GM19438 (cell line): ENCODE results near the gene FEN1.

Source experiments
- ATAC-seq: cut with Tn5 transposase; IDR thresholded peaks from one replicate; pipeline ENCODE4 v1.9.1; 2021; ENCODE audit warnings: low read depth; ENCODE audit not compliant: unreplicated experiment

The FEN1 gene

GRCh38 chr11:61756452-61757212, 36.1 kb upstream of the FEN1 start:
- ATAC-seq: no peak

GRCh38 chr11:61757213-61757862, 35.4 kb upstream of the FEN1 start:
- ATAC-seq: no peak

GRCh38 chr11:61760946-61761345, 31.8 kb upstream of the FEN1 start:
- ATAC-seq: no peak

DNA sequence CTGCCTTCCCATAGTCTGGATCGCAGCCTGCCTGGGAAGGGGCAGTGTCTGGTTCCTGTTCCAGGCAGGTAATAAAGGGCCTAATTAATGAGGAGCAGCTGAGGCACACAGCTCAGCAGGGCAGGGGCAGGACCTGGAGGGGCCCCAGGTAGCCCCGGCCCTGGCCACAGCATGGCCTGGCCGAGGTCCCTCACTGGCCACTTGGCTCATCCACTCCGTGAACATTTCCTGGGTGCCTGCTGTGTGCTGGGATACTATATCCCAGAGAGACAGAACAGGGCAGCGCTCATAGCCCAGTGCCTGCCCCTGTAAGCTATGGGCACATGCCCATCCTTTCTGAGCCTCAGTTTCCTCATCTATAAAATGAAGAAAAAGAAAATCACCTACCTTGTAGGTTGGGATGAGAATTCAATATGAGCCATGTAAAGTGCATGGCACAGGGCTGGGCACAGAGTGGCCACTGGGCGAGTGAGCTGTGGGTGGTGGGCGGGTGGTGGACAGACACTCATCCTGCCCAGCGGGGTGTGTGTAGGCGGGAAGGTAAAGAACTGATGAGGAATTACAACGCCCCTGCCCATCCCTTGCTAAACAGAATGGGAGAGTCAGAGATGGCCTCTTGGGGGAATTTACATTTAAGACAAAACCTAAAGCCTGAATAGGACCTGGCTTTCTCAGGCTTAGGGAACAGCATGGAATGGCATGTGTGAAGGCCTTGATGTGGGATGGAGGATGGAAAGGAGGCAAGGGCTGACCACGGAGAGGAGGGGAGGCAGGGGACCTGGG, 31.1 kb upstream of the FEN1 start:
- no peak for ATAC-seq

DNA sequence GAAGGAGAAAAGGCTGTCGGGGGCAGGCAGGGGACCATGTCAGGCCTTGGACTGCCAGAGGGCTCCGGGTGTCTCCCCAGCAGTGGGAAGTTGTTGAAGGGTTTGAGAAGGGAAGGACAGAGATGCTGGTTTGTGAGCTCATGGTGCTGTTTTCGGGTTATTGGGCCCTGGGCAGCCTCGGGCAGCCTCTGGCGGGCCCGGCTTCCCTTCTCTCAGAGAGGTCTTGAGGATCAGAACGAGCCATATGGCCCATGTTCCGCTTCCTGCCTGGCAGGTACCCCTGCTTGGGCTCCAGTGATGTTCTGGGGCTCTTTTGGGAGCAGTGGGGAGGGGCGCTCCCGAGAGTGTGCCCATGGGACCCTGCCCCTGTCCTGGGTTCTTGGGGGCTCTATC, 30.5 kb upstream of the FEN1 start:
- no peak for ATAC-seq

DNA sequence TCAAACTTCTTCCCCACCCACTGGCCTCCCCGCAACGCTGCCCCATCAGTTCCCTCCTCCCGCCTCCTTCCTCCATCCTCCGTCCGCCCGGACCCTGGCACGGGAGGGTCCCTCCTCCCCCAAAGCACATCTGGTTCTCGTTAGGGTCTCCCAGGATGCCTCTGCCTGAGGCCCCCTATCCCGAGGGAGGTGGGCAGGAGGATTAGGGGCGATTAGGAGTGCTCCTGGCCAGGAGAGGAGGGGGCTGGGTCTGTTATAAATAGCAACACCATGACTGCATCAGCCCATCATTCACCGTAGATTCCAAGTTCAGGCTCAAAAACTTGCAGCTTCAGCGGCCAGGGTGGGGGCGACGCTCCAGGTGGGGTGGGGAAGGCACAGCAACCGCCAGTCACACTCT, 29.9 kb upstream of the FEN1 start:
- no peak for ATAC-seq

DNA sequence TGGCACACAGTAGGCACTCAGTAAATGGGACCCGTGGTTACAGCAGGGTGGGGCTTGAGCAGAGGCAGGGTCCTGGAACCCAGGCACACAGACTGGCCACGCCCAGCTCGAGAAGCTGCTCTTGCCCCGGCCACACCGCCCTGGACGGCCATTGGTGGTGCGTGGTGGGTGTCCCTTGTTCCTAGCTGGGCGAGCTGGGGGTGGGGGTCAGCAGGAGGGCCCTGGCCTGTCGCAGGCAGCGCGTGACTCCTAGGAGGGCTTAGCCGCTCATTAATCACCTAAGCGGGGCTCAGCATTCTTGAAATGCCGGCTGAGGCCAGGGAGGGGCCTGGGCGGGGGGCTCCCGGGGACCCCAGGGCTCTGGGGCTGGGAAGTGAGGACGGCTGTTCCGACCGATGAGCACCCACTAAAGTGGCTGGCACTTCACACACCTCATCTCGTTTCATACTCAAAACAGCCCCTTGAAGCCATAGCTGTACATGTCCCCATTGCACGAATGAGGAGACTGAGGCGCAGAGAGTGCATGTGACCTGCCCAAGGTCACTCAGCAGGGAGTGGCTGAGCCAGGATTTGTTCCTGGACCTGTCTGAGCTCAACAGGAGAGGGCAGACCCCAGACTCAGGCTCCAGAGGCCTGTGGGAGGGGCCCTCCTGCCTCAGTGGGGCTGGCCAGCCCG, 28.6 kb upstream of the FEN1 start:
- ATAC-seq: no peak

- ATAC-seq: no peak
Measured at GRCh38 chr11:61764606-61765260, 28.0 kb upstream of the FEN1 start.

- ATAC-seq: no peak
Measured at GRCh38 chr11:61765550-61766253, 27.0 kb upstream of the FEN1 start.

DNA sequence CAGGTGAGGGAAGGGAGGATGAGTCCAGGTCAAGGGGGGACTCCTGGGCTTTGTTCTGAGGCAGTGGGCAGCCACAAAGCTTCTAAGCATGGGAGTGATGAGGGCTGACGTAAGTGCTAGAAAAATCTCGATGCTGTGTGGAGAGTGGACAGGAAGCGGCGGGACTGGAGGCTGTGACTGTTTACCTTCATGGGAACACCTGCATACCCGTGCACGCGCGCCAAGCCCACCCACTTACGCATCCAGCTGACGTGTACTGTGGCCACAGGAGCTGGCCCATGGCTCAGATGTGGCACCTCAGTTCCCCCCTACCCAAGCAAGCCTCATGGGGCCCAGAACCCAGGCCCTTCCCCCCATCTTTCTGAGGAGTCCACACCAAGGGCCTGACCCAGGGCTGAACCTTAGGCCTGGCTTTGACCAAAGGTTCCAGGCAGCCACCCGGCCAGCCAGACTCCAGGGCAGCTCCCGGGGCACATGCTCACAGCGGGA, 26.3 kb upstream of the FEN1 start:
- no peak for ATAC-seq

DNA sequence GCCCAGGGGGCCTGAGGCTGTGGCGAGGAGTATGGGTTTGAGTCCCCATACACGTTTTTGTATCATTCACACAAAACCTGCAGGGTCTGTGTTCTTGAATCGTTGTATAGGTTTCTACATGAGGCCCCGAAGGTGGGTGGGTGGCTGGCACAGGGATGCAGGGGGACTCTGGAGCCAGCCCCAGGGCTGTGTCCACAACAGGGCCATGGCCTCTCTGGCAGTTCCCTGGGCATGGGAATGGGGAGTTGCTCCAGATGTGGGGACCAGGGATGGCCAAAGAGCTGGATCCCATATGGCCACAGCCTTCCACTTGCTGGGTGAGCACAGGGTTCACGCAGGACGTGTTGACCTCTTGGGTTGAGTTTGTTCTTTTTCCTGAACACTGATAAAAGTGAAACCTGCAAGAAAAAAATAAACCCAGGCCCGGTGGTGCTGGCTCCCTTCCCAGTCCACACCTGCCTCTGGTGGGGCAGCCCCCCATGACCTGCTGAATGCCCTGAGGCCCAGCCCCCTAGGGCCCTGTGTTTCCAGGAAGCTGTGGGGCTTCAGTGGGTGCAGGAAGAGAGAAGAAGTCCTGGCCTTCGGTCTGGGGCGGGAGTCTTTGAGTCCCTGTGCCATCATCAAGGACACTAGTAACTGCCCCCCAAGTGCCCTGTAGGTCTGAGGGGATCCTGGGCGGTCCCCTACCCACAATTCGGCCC, 24.2 kb upstream of the FEN1 start:
- no peak for ATAC-seq

GRCh38 chr11:61769169-61769920, 23.4 kb upstream of the FEN1 start:
- no peak for ATAC-seq

- no peak for ATAC-seq
Measured at GRCh38 chr11:61769946-61770683, 22.6 kb upstream of the FEN1 start.

DNA sequence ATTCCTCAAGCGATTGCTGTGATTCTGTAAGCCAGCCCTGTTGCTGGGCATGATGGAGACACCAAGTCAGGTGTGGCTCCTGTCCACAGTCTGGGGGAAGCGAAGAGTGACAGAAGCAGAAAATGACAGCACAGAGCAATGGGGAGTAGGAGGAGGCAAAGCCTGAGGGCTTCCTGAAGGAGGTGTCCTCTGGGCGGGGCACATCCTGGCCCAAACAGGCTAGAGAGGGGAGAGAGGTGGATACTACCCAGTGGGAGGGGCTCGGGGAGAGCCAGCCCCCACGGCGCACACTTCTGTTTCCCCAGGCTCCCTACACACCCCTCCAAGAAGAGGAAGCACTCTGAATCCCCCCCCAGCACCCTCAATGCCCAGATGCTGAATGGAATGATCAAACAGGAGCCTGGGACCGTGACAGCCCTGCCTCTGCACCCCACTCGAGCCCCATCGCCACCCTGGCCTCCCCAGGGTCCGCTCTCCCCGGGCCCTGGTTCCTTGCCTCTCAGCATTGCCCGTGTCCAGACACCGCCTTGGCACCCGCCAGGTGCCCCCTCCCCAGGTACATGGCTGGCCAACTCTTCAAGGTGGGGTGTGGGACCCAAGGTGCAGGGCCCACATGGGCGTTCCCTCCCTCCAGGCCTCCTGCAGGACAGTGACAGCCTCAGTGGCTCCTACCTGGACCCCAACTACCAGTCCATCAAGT, 21.4 kb upstream of the FEN1 start:
- ATAC-seq: no peak

DNA sequence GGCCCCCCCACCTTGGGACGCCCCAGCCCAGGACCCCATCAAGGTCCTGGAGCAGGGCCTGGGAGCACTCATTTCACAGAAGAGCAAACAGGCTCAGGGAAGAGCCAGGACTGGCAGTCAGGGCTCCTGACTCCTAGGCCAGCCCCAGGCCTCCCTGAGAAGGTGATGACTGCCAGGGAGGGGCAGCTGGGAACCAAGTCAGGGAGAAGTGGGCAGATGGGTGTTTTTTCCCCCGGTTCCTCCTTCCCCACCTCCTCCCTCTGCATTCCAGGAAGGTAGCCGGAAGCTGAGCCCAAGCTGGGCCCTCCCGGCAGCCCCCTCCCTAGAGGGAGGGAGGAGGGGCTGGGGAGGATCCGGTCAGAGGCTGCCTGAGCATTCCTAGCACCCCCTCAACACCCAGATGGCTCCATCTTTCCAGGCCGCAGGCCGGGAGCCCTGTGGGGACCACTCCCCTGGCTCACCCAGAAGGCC, 20.7 kb upstream of the FEN1 start:
- ATAC-seq: no peak

DNA sequence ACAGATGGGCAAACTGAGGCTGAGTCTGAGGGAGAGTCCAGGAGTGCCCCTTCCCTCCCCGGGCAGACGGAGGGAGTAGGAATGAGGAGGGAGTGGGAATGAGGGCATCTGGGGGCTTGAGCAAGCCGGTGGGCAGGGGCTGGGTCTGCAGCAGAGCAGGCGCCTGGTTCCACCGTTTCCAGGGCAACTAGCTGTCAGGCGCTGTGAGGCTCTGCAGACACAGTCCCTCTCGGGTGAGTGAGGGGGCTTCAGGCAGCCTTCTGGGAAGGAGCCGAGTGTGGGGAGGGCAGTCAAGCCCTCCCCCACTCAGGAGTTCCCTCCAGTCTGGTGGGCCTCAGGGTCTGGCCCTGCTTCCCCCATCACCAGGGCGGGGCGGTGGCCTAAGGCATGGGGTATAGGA, 19.4 kb upstream of the FEN1 start:
- no peak for ATAC-seq

- no peak for ATAC-seq
Measured at GRCh38 chr11:61773809-61774208, 18.9 kb upstream of the FEN1 start.
